DND-41 (cell line): ENCODE results near the gene CRYL1.

ENCODE experiments used
- EZH2 ChIP-seq: IDR thresholded peaks from 3 replicates; pipeline ENCODE4 v1.6.1; 2012; ENCODE audit warnings: borderline replicate concordance, low read depth, mild to moderate bottlenecking, moderate library complexity, low read length, inconsistent platforms; ENCODE audit not compliant: severe bottlenecking
- TF ChIP-seq, protein P1 (sequence below): IDR thresholded peaks from 2 replicates; pipeline ENCODE4 v1.5.1; 2012; ENCODE audit warnings: borderline replicate concordance, low read length, moderate library complexity, mild to moderate bottlenecking; ENCODE audit not compliant: poor library complexity, severe bottlenecking; ENCODE audit errors: extremely low read depth

DNA sequence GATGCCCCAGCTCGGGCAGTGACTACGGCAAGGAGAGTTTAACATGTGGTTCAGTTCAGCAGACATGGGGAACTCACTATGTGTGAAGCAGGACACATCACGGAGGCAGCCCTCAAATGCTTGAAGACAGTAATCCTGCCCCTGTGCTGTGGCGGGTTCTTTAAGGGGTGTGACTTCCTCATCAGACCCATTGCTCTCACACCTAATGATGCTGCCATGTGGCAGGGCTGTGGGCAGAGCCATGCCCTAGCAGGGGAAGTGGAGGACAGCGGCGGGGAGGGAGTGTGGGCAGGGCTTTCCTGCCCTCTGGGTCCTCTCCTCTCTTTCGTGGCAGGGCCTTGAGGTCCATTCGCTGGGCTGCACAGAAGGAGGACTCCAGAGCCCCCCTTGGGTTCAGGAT lies 162.5 kb downstream of the CRYL1 start:
- no peak for TF ChIP-seq EZH2
- TF ChIP-seq, protein P1, sequence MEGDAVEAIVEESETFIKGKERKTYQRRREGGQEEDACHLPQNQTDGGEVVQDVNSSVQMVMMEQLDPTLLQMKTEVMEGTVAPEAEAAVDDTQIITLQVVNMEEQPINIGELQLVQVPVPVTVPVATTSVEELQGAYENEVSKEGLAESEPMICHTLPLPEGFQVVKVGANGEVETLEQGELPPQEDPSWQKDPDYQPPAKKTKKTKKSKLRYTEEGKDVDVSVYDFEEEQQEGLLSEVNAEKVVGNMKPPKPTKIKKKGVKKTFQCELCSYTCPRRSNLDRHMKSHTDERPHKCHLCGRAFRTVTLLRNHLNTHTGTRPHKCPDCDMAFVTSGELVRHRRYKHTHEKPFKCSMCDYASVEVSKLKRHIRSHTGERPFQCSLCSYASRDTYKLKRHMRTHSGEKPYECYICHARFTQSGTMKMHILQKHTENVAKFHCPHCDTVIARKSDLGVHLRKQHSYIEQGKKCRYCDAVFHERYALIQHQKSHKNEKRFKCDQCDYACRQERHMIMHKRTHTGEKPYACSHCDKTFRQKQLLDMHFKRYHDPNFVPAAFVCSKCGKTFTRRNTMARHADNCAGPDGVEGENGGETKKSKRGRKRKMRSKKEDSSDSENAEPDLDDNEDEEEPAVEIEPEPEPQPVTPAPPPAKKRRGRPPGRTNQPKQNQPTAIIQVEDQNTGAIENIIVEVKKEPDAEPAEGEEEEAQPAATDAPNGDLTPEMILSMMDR: no peak
